Epithelial cell of prostate (primary cell): ENCODE measurements around the gene ZNF791.
A peak's percentile ranks its signal among the peaks of the same experiment; 100 is the strongest.
"Not testable (repeated sequence)": the region's sequence is repeated elsewhere in the genome, so short reads cannot be mapped to it uniquely, and the experiment has no call there.

ENCODE experiments used
- DNase-seq: peaks from one replicate; pipeline ENCODE4 v3.0.0-alpha.2; 2011; ENCODE audit warnings: low read depth, low spot score
- H3K27ac ChIP-seq: fragments of 450-650 bp; 2 replicates; pipeline ENCODE4 v1.5.1; 2017; ENCODE audit warnings: mild to moderate bottlenecking

Gene ZNF791

DNA sequence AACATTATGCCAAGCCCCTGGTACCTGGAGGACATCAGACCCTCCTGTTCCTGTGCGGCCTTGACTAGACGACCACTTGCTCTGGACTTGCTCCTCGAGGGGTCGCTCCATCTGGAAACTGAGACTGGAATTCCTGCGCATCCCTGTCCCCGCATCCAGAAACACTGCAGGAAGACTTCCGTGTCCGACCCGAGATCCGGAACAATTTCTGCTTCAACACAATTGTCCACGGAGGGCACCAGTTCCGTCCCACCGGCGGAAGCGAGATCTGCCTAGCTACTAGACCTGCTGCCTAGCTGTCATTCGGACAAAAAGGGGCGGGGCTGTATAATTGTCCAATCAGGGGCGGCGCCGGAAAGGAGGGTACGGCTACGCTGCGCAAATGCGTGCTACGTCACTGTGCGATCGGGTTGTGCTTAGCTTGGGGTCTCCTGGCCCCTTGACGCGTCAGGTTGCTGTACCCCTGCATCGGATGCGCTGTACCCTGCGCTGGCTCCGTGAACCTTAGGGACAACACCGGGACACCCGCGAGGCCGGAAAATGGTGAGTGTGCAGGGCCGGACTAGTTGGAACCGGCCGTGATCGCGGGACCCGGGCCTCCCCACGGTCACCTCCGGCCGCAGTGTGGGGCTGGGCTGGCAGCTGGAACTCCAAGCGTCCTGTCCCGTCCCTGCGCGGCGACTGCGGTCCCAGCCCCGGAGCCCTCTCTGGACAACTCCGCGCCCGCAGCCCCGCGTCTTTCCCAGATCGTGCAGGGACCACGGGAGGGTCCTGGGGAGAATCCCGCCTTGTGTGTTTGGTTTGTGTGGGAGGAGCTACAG is at the start of gene ZNF791, which contains the start of gene ZNF490:
Gene ZNF791 (plus strand): TSS at position 381 of the 821 bp plus-strand sequence. CDS start 160 bp downstream, at position 541.
Gene ZNF490 (minus strand): TSS at position 274 of the 821 bp plus-strand sequence. CDS start 133 bp downstream, at position 141.
- peak within 1 kb of the TSS; percentile 88 for H3K27ac ChIP-seq
- DNase-seq, result peak; percentile 73

DNA sequence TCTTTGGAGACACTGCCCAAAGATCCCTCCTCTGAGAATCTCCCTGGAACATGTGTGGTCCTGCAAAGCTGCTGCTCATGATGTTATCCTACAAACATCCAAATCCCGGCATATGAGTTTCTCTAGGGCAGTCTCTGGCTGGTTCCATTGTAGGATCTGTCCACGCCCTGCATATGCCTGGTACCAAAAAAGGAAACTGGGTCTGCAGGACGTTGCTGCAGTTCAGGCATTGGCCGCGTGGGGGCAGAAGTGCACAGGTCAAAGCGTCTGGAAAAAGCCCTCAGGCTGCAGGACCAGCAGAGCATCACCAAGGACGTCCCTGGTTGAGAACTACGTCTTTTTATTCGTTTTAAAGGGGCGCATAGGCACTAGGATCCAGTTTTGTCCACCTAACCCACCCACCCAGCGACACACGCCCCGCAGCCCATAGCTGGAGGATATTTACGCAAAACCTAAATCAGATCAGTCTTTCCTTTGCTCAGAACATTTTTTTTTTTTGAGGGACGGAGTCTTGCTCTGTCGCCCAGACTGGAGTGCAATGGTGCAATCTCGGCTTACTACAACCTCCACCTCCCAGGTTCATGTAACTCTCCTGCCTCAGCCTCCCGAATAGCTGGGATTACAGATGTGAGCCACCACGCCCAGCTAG is 46.6 kb upstream of the ZNF791 start:
- peak; percentile 70 for DNase-seq
- no peak overlapping the region for H3K27ac ChIP-seq

DNA sequence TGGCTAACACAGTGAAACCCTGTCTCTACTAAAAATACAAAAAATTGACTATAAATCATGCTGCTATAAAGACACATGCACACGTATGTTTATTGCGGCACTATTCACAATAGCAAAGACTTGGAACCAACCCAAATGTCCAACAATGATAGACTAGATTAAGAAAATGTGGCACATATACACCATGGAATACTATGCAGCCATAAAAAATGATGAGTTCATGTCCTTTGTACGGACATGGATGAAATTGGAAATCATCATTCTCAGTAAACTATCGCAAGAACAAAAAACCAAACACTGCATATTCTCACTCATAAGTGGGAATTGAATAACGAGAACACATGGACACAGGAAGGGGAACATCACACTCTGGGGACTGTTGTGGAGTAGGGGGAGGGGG is 44.3 kb upstream of the ZNF791 start:
- H3K27ac ChIP-seq, DNase-seq: not testable (repeated sequence)

DNA sequence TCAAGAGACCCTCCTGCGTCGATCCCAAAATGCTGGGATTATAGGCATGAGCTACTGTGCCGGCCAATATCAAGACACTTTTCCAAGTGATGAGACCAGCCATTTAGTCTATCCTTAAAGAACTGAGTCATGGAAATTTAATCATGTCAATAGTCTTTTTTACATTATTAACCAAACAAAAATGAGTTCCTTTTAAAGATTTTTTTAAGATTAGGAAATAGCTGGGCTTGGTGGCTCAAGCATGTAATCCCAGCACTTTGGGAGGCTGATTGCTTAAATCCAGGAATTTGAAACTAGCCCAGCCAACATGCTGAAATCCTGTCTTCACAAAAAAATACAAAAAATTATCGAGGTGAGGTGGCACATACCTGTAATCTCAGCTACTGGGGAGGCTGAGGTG is 42.8 kb upstream of the ZNF791 start:
- no peak overlapping the region for H3K27ac ChIP-seq
- no peak for DNase-seq

DNA sequence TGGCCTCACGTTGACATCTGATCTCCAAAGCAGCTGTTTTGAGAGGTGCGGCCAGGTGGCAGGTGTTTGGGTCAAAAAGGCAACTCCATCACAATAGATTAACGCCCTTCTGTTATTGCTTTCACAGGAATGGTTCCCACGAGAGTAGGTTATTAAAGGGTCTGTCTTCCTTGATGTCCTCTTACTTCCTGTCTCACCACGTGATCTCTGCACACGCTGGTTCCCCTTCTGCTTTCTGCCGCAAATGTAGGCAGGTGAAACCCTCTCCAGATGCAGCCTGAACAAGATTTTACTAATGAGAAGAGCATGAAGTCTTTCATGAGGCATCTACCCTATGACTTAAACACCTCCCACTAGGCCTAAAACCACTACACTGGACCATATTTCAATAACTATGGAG is 36.7 kb upstream of the ZNF791 start:
- H3K27ac ChIP-seq, result no peak overlapping the region
- DNase-seq, result no peak

DNA sequence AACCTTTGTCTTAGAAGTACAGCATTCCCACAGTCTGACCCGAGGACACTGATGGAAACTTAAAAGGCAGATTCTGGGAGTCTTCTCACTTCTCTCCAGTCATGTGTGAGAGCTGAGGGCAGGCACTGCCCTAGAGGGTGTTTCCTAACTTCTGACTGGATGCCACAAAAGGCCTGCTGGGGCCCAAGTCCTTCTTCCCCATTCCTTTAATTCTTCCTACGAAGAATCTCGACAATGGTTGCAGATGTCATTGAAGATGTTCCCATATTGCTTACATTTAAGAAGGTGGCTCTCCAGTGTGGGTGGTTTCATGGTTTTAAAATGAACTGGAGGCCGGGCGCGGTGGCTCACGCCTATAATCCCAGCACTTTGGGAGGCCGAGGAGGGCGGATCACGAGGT is 32.1 kb upstream of the ZNF791 start:
- DNase-seq, result no peak
- H3K27ac ChIP-seq, result no peak overlapping the region

DNA sequence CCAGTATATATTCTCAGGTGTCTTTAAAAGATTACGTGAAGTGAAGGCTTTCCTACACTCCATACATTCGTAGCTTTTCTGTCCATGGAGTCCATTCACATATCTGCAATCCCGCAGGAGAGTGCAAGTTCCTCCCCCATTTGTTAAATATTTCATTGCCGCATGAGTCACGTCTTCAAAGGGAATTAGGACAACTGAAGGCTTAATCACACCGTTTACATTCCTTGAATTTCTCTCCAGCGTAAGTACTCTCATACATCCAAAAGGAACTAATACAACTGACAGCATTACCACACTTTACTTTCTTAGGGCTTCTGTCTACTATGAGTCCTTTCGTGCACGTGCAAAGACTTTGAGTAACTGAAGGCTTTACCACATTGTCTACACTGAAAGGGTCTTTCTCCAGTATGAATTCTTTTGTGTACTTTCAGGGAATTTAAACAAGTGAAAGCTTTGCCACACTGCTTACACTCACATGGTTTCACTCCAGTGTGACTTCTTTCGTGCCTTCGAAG is 30.5 kb upstream of the ZNF791 start:
- no peak for DNase-seq
- H3K27ac ChIP-seq, result no peak overlapping the region

DNA sequence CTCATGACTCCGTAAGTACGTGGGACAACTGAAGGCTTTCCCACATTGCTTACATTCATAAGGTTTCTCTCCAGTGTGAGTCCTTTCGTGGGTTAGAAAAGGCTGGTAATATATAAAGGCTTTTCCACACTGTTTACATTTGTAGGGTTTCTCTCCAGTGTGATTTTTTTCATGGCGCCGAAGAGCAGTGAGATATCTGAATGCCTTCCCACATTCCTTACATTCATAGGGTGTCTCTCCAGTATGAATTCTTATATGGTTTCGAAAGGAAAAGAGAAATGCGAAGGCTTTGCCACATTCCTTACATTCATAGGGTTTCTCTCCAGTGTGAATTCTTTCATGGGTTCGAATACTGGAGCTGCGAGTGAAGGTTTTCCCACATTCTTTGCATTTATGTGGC is 29.6 kb upstream of the ZNF791 start:
- no peak overlapping the region for H3K27ac ChIP-seq
- DNase-seq, result no peak

DNA sequence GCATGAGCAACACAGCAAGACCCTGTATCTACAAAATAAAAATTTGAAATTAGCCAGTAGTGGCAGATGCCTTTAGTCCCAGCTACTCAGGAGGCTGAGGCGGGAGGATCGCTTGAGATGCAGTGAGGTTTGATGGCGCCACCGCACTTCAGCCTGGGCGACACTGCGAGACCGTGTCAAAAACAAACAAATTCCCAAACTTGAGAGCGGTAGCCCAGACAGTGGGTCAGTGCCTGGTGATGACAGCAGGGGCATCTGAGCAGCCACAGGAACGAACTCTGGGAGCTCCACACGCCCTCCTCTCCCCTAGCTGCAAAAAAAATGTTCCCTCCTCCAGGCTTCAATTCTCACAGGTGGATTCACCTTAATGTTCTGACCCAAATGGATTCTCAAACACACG is 14.2 kb upstream of the ZNF791 start:
- no peak overlapping the region for H3K27ac ChIP-seq
- no peak for DNase-seq

DNA sequence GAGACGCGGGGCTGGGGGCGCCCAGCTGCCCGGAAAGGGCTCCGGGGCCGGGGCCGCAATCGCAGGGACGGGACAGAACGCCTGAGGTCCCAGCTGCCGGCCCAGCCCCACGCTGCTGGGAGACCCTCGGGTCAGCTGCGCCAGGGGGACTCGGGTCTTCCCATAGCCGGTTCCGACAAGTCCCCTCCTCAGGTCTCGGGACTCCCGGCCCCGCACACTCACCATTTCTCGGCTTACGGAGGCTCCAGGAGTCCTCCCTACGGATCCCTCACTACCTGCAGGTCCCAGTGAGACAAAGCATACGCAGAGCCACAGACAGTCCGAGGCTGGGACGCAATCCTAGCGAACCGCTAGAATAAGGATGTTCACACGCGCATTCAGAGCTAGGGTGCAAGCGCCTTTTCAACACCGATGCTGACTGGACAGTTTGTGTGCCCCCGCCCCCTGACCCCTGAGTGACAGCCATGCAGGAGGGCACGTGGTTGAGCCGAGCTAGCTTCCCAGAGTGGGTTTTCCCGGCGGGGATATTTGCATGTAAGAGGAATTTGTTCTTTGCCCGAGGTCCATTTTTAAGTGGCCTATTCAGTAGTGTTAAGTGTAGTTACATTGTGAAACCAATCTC is 13.7 kb upstream of the ZNF791 start:
- no peak for DNase-seq

DNA sequence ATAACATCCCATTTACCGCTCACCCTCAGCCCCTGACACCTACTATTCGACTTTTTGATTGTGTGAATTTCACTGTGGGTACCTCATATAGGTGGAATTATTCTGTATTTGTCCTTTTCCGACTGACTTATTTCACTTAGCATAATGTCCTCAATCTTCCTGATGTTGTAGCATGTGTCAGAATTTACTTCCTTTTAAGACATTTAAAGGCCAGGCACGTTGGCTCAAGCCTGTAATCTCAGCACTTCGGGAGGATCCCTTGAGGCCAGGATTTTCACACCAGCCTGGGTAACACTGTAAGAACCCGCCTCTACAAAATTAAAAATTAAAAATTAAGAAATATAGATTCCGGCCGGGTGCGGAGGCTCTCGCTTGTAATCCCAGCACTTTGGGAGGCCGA is 13.1 kb upstream of the ZNF791 start:
- no peak for DNase-seq
- H3K27ac ChIP-seq, result no peak overlapping the region

More for the DNA sequence above, 13.7 kb upstream of the ZNF791 start:
- no peak overlapping the region for H3K27ac ChIP-seq

DNA sequence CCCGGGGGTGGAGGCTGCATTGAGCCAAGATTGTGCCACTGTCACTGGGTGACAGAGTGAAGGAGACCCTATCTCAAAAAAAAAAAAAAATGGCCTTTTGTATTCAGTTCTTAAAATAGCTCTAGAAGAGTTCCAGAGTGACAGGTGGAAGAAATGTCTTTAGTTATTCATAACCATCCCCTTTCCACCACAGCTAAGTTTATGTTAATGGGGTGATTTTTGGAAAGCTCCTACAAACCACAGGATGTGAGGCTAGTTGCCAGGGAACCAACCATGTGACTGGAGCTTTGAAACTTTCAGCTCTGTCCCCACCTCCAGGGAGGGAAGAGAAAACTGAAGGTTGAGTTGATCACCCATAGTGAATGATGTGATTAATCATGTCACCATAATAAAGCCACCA is 7.0 kb upstream of the ZNF791 start:
- H3K27ac ChIP-seq, result no peak overlapping the region
- no peak for DNase-seq

DNA sequence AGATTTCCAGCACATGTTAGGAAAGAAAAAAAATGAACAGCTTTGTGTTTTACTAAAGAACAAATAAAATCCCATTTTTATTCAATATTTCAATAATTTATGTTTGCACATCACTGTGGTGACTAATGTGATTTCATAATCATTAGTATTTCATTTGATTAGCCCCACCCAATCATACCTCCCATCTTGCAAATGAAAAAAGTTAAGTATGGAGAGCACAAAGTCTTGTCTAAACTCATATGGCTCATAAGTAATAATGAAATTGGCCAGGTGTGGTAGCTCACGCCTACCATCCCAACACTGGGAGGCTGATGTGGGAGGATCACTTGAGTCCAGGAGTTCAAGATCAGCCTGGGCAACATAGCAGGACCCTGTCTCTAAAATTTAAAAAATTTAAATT is 3.9 kb upstream of the ZNF791 start:
- DNase-seq, result no peak
- H3K27ac ChIP-seq, result no peak overlapping the region

DNA sequence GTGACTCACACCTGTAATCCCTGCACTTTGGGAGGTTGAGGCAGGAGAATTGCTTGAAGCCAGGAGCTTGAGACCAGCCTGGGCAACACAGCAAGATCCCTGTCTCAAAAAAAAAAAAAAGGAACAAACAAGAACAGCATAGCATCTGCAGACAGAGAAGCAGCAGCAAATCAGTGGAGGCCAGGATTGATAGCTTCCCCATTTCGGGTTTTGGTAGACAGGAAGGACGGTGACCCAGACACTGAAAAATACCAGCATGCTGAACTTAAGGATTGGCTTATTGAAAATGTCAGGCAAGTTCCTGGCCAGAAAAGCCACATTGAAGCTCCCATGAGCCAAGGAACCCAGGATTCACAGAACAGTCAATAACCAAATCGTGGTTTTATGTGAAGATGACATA is 3.1 kb upstream of the ZNF791 start:
- no peak for DNase-seq
- H3K27ac ChIP-seq, result no peak overlapping the region

DNA sequence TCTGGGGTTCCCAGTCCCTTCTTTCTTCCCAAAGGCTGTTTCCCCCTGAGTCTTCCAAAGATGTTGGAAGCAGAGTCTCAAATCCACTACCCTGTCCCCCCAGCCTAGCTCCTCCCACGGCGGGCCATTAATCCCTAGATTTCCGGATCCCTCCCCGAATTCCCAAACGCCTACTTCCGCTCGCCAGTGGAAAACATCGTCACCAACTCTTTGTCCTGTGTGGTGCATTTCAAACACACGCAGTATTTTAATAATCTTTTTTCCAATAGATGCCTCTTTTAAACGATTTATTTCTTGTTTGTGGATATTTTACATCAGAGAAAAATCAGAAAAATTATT is 610 bp downstream of the ZNF791 start:
- H3K27ac ChIP-seq, result peak overlapping the region; percentile 88
- DNase-seq, result no peak

DNA sequence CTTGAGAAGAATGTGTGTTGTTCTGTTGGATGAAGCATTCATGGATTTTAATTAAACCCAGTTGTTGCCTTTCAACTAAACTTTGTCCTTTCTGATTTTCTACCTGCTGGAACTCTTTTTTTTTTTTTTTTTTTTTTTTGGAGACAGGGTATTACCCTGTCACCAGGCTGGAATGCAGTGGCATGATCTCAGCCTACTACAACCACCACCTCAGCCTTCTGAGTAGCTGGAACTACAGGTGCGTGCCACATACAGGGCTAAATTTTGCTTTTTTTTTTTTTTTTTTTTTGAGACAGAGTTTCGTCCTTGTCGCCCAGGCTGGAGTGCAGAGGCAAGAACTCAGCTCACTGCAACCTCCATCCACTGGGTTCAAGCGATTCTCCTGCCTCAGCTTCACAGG is 6.9 kb downstream of the ZNF791 start:
- H3K27ac ChIP-seq, result no peak overlapping the region
- DNase-seq, result no peak

DNA sequence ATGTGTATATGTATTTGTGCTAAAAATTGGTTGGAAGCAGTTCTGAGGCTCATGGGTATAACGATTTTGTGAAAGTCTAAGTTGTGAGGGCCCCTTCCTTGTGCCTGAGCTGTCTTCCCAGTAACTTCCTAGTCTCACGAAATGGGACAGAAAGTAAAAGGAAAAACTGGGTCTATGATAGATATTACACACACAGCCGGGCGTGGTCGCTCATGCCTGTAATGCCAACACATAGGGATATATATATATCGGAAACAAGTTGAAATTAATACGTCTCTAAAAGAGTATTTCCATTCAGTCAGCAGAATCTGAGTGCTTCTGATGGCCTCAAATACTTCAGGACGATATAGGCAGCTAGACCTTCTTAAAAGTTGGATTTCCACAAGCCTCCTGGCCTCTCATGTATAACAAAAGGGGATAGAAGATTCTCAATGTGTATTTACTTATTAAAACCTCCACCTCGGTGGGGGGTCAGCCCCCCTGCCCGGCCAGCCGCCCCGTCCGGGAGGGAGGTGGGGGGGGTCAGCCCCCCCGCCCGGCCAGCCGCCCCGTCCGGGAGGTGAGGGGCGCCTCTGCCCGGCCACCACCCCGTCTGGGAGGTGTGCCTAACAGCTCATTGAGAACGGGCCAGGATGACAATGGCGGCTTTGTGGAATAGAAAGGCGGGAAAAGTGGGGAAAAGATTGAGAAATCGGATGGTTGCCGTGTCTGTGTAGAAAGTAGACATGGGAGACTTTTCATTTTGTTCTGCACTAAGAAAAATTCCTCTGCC is 10.7 kb downstream of the ZNF791 start:
- DNase-seq, H3K27ac ChIP-seq: not testable (repeated sequence)

DNA sequence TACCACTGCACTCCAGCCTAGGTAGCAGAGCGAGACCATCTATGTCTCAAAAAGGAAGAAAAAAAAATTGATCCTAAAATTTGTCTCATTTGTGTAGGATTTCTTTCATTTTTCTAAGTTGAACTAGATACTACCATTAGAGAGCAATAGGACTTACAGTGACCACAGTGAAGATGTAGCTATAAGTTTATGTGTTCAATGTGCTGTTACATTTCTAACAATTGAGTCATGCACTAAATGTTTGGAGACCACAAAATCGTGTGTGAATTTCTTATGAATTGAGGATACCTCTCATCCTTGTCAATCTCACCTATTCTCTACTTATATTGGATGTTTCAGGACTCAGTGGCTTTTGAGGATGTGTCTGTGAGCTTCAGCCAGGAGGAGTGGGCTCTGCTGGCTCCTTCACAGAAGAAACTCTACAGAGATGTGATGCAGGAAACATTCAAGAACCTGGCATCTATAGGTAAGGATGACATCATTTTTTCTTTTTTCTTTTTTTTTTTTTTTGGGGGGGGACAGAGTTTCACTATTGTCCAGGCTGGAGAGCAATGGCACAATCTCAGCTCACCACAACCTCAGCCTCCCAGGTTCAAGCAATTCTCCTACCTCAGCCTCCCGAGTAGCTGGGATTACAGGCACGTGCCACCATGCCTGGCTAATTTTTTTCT is 12.8 kb downstream of the ZNF791 start:
- DNase-seq, result no peak
- H3K27ac ChIP-seq, result no peak overlapping the region

DNA sequence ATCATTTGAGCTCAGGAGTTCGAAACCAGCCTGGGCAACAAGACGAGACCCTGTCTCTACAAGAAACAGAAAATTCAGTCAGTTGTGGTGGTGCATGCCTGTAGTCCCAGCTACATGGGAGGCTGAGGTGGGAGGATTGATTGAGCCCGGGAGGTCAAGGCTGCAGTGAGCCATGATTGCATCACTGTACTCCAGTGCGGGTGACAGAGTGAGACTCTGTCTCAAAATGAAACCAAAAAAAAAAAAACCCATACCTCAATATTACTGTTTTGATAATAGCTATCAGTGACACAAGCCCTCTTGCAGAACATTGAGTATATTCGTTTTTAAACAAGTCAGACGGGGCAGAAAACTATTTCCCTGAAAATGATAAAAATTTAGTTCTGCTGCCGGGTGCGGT is 16.2 kb downstream of the ZNF791 start:
- no peak overlapping the region for H3K27ac ChIP-seq
- no peak for DNase-seq
